NCI-H2107 treated with DMSO at 0.1 percent for 48 hours (cell line): ENCODE measurements around the gene CTNNA3.

Experiments
- DNase-seq: peaks from one replicate; lab custom pipeline; 2025; ENCODE audit not compliant: unreplicated experiment; lab: John Stamatoyannopoulos, UW

Gene CTNNA3

GRCh38 chr10:67049988-67050387 is 646.0 kb downstream of the CTNNA3 start:
- no peak for DNase-seq

GRCh38 chr10:67046507-67046906 is 649.5 kb downstream of the CTNNA3 start:
- DNase-seq, result no peak

DNA sequence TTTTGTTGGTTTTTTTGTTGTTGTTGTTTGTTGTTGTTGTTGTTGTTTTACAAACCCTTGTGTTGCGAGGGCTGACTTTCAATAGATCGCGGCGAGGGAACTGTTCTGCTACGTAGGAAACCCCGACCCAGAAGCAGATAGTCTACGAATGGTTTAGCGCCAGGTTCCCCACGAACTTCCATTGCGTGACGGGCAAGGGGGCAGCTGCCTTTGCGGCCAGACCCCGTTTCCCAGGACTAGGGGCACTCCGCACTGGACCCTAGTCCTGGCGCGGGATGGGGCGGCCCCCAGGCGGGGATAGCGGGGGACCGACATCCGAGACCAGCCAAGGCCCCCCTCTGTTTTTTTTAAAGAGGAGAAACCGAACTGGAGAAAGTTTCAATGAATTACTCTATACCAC is 650.6 kb downstream of the CTNNA3 start:
- no peak for DNase-seq

GRCh38 chr10:67043041-67043440 is 653.0 kb downstream of the CTNNA3 start:
- DNase-seq, result no peak

GRCh38 chr10:67036808-67037207 is 659.2 kb downstream of the CTNNA3 start:
- no peak for DNase-seq

- no peak for DNase-seq
These were observed 662.1 kb downstream of the CTNNA3 start for GRCh38 chr10:67033878-67034277.

GRCh38 chr10:67022099-67022498 is 673.9 kb downstream of the CTNNA3 start:
- no peak for DNase-seq

DNA sequence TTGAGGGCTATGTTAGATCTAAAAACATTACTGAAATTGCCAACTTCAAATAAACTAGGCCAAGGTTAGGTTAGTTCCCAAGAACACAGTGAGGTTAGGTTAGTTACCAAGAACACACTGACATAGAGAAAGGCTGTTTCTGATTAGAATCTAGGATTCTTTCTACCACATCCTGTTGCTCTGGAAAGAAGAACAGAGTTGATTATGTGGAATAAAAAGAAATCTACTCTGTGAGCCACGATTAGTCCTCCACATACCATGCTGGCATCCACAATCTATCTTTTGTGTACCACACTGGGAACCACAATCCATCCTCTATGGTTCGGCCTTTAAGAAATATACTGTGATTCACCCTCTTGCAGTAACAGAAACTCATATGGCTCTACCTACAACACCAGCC is 678.8 kb downstream of the CTNNA3 start:
- no peak for DNase-seq

DNA sequence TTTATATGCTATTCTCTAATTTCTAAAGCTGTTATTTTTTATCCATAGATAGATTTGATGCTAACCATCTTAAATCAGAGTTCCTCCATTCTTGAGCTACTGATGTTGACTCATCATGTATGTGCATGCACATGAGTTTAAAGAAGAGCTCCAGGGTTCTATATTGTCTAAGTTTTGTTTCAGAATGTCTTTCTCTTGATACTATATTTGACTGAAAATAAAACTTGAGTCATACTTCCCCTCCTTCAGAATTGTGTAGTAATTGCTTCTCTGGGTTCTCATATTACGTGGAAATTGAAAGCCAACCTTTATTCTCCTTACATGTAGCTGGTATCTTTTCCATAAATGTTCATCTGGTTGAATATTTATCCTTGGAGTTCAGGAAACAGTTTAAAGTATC is 680.8 kb downstream of the CTNNA3 start:
- DNase-seq, result no peak

DNA sequence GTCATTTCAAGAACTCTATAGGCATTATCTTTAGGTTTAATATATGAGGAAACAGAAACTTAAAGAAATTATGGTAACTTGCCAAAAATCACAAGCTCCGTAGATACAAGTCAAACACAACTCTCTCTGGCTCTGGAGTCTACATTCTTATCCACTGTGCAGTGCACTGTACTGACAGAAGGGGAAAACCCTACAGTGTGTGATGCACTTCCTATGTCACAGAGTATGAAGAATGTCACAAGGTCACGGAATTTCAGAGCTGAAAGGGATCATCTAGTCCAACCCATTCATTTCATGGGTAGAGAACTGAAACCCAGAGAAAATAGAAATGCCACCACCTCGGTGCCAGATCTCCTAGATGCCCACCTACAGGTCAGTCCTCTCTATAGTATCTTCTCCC is 684.0 kb downstream of the CTNNA3 start:
- no peak for DNase-seq

DNA sequence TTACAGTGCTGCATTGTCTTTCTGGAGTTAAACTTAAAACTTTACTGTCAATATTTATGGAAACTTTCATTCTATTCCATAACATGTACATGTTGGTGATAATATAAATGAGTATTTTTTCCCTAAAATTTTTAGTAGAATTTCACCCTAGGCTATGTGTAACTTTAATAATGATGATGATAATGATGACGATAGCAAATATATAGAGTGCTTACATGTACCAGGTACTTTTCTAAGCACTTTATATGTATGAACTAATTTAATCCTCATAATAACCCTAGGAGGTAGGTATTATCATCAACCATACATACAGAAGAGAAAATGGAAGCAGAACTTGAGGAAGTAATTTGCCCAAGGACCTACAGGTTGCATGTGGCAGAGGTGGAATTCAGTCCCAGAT is 684.5 kb downstream of the CTNNA3 start:
- no peak for DNase-seq

GRCh38 chr10:67005981-67006380 is 690.0 kb downstream of the CTNNA3 start:
- DNase-seq, result no peak

GRCh38 chr10:67004690-67005089 is 691.3 kb downstream of the CTNNA3 start:
- no peak for DNase-seq

- DNase-seq, result no peak
These were observed 696.0 kb downstream of the CTNNA3 start for GRCh38 chr10:66999762-67000545.

DNA sequence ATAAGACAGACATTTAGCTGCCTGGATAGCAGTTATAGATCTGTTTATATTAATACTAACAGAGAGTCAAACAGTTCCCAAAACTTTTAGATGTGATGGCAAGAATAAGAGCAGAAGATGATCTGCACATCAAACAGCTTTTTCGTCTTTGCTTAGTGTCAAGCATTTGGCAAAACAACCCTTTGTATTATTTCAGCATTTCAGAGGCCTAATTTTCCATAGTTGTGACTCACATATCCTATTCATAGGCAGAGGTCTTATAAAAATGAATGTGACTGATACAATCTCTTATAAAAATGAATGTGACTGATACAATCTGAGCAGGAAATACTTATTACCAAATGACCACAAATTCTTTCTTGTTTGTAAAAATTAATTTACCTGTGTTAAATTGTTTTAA is 699.0 kb downstream of the CTNNA3 start:
- DNase-seq, result no peak

DNA sequence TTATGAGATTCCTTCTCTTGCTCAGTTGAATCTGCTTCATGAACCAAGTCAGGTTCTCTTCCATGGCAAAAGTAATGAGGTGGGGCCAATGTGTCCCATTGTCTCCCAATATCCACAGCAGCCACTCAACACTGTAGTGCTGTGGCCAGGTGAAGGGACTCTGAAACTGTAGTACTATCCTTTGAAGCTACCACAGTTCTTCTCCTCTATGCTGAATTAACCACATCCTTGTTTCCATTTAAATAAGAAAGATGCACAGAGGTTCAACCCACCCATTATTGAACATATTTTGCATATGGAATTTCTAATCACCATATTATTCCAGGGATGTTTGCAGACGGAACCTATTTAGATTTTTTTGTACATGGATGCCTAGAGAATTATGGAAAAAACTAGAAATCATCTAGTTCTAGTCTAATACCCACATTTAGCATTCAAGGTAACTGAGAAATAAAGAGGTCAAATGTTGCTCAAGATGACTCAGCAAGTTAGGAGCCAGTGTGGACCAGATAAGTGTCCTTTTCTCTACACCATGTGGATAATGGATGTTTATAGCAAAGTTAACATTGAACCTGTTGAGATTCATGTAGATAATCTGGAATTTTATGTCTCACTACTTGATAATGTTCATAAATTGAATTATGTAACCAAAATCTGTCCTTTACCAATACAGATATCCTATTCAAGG is 705.7 kb downstream of the CTNNA3 start:
- DNase-seq, result no peak

DNA sequence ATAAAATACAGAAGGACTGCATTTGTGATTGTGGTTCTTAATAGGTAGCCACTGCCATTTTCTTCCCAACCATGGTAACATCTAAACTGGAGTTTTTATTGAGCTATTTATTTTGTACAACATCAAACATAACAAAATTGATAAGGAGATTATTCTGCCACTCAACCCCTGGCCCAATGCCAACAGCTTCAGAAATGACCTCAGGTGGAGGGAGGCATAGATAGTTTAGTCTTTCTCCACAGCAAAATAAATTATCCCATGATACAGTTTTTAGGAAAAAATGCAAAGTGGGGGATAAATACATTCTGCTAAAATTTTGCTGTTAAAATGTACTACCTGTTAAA is 712.5 kb downstream of the CTNNA3 start:
- no peak for DNase-seq

GRCh38 chr10:66982792-66983474 is 713.1 kb downstream of the CTNNA3 start:
- DNase-seq, result no peak

- DNase-seq, result no peak
These were observed 714.0 kb downstream of the CTNNA3 start for GRCh38 chr10:66982053-66982420.

DNA sequence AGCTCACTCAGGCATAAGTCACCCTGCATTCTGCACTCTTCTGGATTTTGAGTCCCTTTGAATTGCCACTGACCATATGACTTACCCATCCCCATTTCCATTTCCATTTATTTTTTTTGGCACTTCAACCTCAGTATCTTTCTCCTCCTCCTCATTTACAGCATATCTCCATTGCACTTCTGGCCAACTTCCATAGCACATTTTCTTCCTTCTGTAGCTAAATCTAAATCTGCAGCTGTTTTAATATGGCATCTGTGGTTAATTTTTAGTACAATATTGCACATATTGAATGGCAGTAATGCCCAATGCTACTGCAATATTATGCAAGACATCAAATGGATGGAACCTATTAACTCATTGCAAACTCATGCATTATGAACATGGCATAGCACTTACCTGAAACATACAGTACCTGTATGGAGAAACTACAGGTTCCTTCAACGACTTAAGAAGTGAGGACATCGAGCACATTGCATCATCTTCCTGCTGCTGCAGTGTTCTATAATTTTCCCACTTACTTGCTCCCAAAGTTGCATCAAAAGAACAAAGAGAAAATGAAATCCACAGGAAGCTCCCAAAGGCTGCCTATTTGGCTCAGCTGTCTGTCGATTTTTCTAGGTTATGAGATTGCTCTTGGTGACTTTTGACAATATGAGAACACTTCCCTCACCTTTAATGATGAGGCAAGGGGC is 714.5 kb downstream of the CTNNA3 start:
- DNase-seq, result no peak

DNA sequence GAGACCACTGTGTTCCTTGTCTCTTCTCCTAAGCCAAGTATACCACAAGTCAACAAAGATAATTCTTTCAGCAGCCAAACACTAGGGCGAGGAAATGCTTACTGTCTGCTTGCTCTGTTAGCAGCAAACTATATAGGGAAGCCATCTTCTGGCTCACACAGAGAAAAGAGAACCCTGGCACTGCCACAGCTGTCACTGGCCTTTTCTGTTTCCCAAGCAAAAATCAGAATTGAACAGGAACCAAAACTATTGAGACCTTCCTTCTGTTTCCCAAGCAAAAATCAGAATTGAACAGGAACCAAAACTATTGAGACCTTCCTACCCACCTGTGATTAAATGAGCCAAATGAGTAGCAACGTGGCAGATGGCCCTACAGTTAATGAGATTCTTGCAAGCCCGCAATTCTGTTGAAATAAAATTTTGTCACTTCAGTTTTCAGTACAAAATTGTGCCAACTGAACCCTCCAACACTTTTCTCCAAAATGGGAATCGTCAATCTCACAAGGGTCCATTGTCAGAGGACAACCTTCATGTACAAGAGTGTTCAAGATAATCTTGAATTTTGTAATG is 715.7 kb downstream of the CTNNA3 start:
- no peak for DNase-seq
